ENCODE measurements around the gene PKIG. TPM values are rescaled to one million over a fixed set of nuclear protein-coding genes. Genes with fewer than 3 reads are reported as not detected.

PKIG gene
- total RNA-seq, 1 donor from 2014 or later = 181 TPM

DNA sequence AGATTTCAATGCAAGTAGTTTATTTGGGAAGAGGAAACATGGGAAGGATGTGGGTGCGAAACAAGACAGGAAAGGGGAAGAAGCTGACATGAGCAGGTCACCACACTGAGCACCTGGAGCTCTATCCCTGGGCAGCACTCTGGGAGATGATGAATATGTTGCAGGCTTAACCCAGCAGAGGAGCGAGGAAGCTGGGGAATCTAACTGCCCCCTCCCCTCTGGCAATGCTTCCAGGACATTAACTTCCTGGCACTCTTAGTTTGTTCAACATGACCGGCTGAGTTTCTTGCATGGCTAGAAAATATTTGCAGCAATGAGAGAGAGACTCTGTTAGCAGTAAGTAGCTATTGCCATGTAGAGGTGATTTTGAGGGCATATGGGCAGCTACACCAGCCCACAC, 74.1 kb downstream of the PKIG start:
- Mint-ChIP-seq H3K36me3 (ENCODE audit: low read depth) (peaks cover 5% of the 10 kb centered on the region), H3K4me3 (no peak overlapping the region), H3K9me3 (peaks cover 3% of the 10 kb centered on the region), H3K4me1 (peaks cover 15% of the 10 kb centered on the region), H3K27me3 (no peaks in the 10 kb centered on the region), H3K27ac (no peak overlapping the region)
- TF ChIP-seq, protein P1, sequence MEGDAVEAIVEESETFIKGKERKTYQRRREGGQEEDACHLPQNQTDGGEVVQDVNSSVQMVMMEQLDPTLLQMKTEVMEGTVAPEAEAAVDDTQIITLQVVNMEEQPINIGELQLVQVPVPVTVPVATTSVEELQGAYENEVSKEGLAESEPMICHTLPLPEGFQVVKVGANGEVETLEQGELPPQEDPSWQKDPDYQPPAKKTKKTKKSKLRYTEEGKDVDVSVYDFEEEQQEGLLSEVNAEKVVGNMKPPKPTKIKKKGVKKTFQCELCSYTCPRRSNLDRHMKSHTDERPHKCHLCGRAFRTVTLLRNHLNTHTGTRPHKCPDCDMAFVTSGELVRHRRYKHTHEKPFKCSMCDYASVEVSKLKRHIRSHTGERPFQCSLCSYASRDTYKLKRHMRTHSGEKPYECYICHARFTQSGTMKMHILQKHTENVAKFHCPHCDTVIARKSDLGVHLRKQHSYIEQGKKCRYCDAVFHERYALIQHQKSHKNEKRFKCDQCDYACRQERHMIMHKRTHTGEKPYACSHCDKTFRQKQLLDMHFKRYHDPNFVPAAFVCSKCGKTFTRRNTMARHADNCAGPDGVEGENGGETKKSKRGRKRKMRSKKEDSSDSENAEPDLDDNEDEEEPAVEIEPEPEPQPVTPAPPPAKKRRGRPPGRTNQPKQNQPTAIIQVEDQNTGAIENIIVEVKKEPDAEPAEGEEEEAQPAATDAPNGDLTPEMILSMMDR (IDR thresholded peaks at IDR 0.05) = no peak
- DNase-seq = no peak
- ChIA-PET POLR2A (no interaction called here), CTCF (no interaction called here)
- no peak for ATAC-seq (ENCODE audit: low read depth)
- intact Hi-C loops (cut with micrococcal nuclease) = no loop called here

DNA sequence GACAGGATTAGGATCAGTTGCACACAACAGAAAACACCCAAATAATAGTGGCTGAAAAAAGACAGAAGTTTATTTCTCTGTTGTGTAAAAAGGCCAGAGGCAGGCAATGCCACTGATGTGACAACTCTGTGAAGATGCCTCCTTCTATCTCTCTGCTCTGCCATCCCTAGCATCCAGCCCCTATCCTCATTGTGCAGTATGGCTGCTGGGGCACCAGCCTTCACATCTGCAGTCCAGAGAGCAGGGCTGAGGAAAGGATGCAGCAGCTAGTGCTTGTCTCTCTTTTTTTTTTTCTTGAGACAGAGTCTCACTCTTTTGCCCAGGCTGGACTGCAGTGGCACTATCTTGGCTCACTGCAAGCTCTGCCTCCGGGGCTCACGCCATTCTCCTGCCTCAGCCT, 75.5 kb downstream of the PKIG start:
- ATAC-seq (ENCODE audit: low read depth) (no peak), DNase-seq (no peak)
- Mint-ChIP-seq H3K27me3 (no peaks in the 10 kb centered on the region), H3K4me1 (peaks cover 11% of the 10 kb centered on the region), H3K4me3 (no peak overlapping the region), H3K27ac (no peak overlapping the region), H3K36me3 (ENCODE audit: low read depth) (no peaks in the 10 kb centered on the region), H3K9me3 (peaks cover 3% of the 10 kb centered on the region)
- CTCF ChIA-PET = no interaction called here
- POLR2A ChIA-PET = no interaction called here
- TF ChIP-seq, protein P1 (IDR thresholded peaks at IDR 0.05) = no peak
- intact Hi-C loops (cut with micrococcal nuclease) = no loop called here

DNA sequence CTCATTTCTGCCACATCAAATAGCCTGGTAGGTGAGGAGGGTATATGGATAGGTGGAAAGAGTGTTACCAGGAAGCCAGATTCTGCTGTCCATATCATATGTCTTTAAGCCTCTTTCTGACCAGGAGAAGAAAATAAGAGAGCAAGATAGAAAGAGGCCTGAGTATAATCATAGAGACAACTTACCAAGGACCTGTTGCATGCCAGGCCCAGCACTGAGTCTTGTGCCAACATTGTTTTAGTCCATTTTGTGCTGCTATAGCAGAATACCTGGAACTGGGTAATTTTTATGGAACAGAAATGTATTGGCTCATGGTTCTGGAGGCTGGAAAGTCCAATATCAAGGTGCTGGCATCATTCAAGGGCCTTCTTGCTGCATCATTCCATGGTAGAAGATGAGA, 76.4 kb downstream of the PKIG start:
- intact Hi-C loops (cut with micrococcal nuclease) = no loop called here
- ChIA-PET POLR2A (no interaction called here), CTCF (no interaction called here)
- TF ChIP-seq, protein P1 (IDR thresholded peaks at IDR 0.05) = no peak
- DNase-seq (no peak), ATAC-seq (ENCODE audit: low read depth) (no peak)
- no peak overlapping the region for H3K4me3 Mint-ChIP-seq
- no peaks in the 10 kb centered on the region for H3K36me3 Mint-ChIP-seq (ENCODE audit: low read depth)
- H3K27me3 Mint-ChIP-seq = no peaks in the 10 kb centered on the region
- peaks cover 2% of the 10 kb centered on the region for H3K4me1 Mint-ChIP-seq
- no peak overlapping the region for H3K27ac Mint-ChIP-seq
- H3K9me3 Mint-ChIP-seq = no peaks in the 10 kb centered on the region

DNA sequence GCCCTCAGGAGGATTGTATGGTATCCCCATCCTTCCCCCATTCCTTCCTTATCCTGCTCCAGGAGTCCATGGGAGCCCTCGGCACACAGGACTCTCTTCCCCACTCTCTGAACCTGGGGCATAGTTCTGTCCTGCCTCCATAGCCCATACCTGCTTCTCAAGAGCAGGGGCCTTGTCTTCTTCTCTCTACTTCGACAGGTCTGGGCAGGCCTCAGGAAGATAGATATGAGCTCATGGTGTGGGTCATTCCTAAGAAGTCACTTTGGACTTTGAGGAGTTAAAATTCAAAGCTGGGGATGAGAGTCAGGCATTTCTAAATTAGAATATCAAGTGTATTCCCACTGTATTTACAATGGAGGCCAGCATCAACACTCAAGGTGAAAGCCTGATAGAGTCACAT, 77.6 kb downstream of the PKIG start:
- peaks cover 12% of the 10 kb centered on the region for H3K4me1 Mint-ChIP-seq
- ChIA-PET CTCF (no interaction called here), POLR2A (no interaction called here)
- H3K4me3 Mint-ChIP-seq = no peak overlapping the region
- H3K36me3 Mint-ChIP-seq (ENCODE audit: low read depth) = no peaks in the 10 kb centered on the region
- intact Hi-C loops (cut with micrococcal nuclease) = no loop called here
- ATAC-seq (ENCODE audit: low read depth) = no peak
- no peak overlapping the region for H3K27ac Mint-ChIP-seq
- no peaks in the 10 kb centered on the region for H3K9me3 Mint-ChIP-seq
- DNase-seq = no peak
- H3K27me3 Mint-ChIP-seq = no peaks in the 10 kb centered on the region
- TF ChIP-seq, protein P1 (IDR thresholded peaks at IDR 0.05) = no peak

DNA sequence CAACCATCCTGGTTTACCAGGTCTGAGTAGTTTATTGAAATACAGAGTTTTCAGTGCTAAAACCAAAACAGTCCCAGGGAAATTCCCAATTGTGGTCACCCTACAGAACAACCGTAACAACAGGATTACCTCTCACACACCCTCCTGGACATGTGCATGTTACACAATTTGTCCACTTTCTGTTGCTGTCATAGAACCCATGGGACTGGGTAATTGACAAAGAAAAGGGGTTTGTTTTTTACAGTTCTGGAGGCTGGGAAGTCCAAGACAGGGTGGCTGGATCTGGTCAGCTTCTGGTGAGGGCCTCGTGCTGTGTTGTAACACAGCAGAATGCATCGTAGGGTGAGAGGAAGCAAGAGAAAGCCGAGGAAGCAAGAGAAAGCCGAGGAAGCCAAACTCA, 78.2 kb downstream of the PKIG start:
- ChIA-PET CTCF (no interaction called here), POLR2A (no interaction called here)
- intact Hi-C loops (cut with micrococcal nuclease) = no loop called here
- Mint-ChIP-seq H3K4me3 (no peak overlapping the region), H3K27me3 (no peaks in the 10 kb centered on the region), H3K4me1 (peaks cover 13% of the 10 kb centered on the region), H3K27ac (no peak overlapping the region), H3K9me3 (no peaks in the 10 kb centered on the region), H3K36me3 (ENCODE audit: low read depth) (no peaks in the 10 kb centered on the region)
- DNase-seq (no peak), ATAC-seq (ENCODE audit: low read depth) (no peak)
- TF ChIP-seq, protein P1 (IDR thresholded peaks at IDR 0.05) = no peak

All from activated B cell treated with CpG ODN at 0.5 μM for 24 hours (primary cell).